ENCODE measurements around the gene CLEC18A.

Gene CLEC18A

DNA sequence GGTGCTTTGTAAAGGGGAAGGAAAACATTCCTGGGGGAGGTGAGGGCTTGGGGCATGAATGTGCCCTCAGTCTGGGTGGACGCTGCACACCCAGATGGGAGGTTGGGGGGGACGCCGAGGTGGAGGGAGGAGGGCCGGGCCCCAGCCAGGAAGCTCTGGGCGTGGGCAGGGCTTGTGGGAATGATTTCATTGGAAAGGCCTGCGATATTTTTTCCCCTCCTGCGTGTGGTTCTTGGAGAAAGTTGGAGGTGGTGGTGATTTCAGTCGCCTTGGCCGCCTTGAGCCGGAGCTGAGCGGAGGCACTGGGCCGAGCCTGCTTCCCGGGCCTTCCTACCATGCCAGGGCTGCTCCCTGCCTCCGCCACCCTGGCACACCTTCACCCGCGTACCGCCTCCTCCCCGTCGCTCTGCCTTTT lies 26.4 kb upstream of the CLEC18A start:
- no peaks in the 10 kb centered on the region for H3K4me1 Mint-ChIP-seq
- H3K4me3 Mint-ChIP-seq, result no peak overlapping the region
- no peaks in the 10 kb centered on the region for H3K27me3 Mint-ChIP-seq
- no peak for ATAC-seq
- H3K36me3 Mint-ChIP-seq, result peaks cover 38% of the 10 kb centered on the region
- no peak overlapping the region for H3K27ac Mint-ChIP-seq
- H3K9me3 Mint-ChIP-seq, result no peaks in the 10 kb centered on the region

DNA sequence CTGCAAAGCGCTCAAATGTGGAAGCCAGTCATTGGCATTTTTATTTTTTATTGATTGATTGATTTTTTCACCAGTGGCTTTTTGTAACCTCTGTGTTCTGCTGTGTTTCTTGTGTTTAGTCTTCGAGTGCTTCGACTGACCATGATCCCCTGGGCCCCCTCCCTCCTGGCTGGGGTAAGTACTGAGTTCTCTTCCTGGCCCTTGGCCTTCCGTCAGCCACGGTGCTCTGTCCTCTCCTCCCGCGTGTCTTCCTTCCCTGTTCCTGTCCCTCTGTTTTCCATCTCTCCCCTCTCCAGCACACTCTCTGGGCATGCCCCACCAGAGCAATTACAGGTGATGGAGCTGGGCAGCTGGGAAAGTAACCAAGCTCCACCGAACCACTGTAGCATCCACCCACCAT lies 25.8 kb upstream of the CLEC18A start:
- H3K27ac Mint-ChIP-seq, result no peak overlapping the region
- no peak for ATAC-seq
- H3K4me1 Mint-ChIP-seq, result no peaks in the 10 kb centered on the region
- no peak overlapping the region for H3K4me3 Mint-ChIP-seq
- peaks cover 43% of the 10 kb centered on the region for H3K36me3 Mint-ChIP-seq
- no peaks in the 10 kb centered on the region for H3K9me3 Mint-ChIP-seq
- no peaks in the 10 kb centered on the region for H3K27me3 Mint-ChIP-seq

DNA sequence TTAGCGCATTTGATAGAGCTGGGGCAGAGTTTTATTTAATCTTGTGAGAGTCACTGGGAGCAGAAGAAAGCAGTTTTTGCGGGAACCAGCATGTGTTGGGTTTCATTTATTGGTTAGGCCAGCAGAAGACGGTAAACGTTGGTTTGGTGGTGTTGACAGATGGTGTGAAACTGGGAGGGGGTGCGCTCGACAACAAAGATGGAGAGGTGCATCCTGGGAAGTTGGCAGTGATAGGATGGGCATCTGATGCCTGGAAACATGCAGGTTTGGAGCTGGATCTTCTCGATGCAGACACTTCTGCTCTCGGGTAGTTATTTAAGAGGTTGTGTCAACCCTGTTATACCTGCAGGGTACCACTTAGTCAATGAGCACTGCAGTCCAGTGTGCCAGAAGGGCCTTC lies 24.9 kb upstream of the CLEC18A start:
- no peaks in the 10 kb centered on the region for H3K27me3 Mint-ChIP-seq
- ATAC-seq, result no peak
- H3K9me3 Mint-ChIP-seq, result no peaks in the 10 kb centered on the region
- H3K4me3 Mint-ChIP-seq, result no peak overlapping the region
- peaks cover 43% of the 10 kb centered on the region for H3K36me3 Mint-ChIP-seq
- peak overlapping the region; percentile 19 for H3K27ac Mint-ChIP-seq
- H3K4me1 Mint-ChIP-seq, result no peaks in the 10 kb centered on the region

DNA sequence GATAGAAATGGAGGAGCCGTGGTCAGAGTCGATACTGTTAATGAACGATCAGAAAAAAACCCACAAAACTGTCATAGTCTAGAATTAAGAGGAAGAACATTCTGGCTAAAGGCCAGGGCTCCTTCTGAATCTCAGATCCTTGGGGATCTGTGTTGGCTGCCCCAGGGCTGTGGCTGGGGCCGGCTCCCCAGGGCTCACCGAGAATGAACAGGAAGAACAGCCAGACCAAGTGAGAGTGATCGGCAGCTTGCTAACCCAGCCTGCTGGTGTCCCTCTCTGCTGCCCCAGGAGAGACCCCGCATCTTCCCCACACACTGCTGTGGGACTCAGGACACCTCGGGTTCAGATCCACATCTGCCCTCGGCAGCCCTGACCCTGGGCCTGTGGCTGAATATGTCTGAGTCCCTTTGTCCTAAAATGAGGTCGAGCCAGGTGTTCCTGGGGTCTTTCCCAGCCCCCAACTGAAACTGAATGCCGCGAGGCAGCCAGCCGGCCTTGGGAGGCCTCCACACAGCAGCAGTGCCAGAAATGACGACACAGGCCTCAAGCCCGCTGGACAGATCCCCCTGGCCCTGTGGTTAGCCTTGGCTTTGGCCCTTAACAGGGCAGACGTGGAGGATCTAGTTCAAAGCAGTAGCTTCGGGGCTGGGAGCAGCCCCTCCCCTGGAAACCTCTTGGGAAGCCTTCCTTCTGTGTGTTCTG lies 23.9 kb upstream of the CLEC18A start:
- H3K27ac Mint-ChIP-seq, result no peak overlapping the region
- H3K4me3 Mint-ChIP-seq, result no peak overlapping the region
- H3K4me1 Mint-ChIP-seq, result no peaks in the 10 kb centered on the region
- no peaks in the 10 kb centered on the region for H3K9me3 Mint-ChIP-seq
- H3K27me3 Mint-ChIP-seq, result no peaks in the 10 kb centered on the region
- ATAC-seq, result no peak
- H3K36me3 Mint-ChIP-seq, result peaks cover 44% of the 10 kb centered on the region

DNA sequence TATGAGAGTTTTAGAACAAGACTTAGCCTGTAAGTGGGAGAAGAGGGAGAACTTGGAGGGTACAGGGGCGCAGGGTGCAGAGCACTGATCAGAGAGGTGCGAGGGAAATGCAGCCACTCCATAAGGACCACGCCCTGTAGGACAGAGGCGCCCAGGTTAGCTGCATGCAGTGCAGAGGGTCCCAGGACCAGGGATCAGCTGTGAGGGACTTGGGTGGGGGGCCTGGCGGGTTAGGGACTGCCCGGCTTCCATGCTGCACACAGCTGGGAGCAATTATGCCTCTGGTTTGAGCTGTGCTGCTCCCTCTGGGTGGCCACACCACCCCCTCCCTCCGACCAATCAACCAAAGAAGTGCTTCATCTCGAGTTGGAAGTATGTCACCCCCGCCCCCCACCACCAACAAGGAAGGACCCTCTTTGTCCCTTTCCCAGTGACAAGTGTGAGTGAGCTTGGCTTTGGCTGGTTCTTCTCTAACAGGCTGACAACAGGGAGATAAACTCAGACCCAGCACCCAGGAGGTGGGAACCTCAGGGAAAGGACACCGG lies 22.2 kb upstream of the CLEC18A start:
- H3K4me3 Mint-ChIP-seq, result no peak overlapping the region
- peaks cover 56% of the 10 kb centered on the region for H3K36me3 Mint-ChIP-seq
- ATAC-seq, result no peak
- H3K4me1 Mint-ChIP-seq, result no peaks in the 10 kb centered on the region
- no peaks in the 10 kb centered on the region for H3K27me3 Mint-ChIP-seq
- no peaks in the 10 kb centered on the region for H3K9me3 Mint-ChIP-seq
- H3K27ac Mint-ChIP-seq, result no peak overlapping the region

DNA sequence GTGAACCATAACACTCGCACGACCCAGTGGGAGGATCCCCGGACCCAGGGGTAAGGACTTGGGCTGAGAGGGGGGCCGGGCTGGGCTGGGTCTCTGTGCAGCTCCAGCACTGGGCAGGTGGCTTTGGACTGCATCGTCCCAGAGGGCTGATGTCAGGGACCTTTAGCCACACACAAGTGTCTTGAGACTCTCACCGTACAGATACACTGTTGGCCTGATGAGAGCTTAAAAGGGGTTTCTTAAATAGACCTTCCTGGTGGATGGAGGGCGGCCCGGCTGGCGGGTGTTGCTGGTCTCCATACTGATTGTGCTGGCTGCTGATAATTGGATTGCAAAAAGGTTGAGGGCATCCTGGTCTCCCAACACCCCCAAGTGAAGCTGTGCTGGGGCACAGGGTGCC lies 21.7 kb upstream of the CLEC18A start:
- Mint-ChIP-seq H3K9me3 (no peaks in the 10 kb centered on the region), H3K4me3 (no peak overlapping the region), H3K27me3 (no peaks in the 10 kb centered on the region), H3K4me1 (no peaks in the 10 kb centered on the region), H3K36me3 (peaks cover 60% of the 10 kb centered on the region), H3K27ac (no peak overlapping the region)
- no peak for ATAC-seq

DNA sequence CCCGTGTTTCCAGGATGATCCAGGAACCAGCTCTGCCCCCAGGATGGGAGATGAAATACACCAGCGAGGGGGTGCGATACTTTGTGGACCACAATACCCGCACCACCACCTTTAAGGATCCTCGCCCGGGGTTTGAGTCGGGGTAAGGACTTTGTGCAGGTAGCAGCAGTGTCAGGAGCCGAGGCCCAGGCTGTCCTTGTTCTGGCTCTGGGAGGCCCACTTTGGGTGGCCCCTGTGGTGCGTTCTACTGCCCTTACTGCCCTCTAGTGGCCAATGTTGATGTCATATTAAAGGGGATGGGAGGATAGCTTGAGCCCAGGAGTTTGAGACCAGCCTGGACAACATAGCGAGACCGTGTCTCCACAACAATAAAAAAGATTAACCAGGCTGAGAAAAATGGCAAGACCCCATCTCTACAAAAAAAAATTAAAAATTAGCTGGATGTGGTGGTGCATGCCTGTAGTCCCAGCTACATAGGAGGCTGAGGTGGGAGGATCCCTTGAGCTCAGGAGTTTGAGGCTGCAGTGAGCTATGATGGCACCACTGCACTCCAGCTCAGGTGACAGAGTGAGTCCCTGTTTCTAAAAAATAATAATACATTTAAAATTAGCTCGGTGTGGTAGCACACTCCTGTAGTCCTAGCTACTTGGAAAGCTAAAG lies 20.9 kb upstream of the CLEC18A start:
- ATAC-seq, result peak; percentile 79
- Mint-ChIP-seq H3K4me1 (no peaks in the 10 kb centered on the region), H3K27me3 (no peaks in the 10 kb centered on the region), H3K36me3 (peaks cover 66% of the 10 kb centered on the region), H3K4me3 (no peak overlapping the region), H3K27ac (no peak overlapping the region), H3K9me3 (no peaks in the 10 kb centered on the region)

DNA sequence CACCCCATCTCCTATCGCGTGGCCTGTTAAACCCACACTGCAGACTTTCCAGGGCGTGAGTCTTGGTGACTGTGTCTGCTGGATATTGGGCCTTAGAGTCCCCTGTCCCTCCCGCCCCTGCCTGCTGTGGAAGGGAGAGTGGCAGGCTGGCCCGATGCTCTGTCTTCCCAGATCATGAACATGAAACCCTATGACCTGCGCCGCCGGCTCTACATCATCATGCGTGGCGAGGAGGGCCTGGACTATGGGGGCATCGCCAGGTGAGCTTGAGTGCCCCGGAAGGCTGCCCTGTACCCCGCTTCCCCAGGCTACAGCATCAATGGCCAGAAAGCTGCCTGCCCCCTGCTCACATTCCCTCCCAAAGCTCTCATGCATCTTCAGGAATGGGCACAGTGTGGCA lies 19.5 kb upstream of the CLEC18A start:
- no peak overlapping the region for H3K4me3 Mint-ChIP-seq
- H3K4me1 Mint-ChIP-seq, result no peaks in the 10 kb centered on the region
- H3K27ac Mint-ChIP-seq, result no peak overlapping the region
- H3K9me3 Mint-ChIP-seq, result no peaks in the 10 kb centered on the region
- ATAC-seq, result no peak
- H3K36me3 Mint-ChIP-seq, result peaks cover 66% of the 10 kb centered on the region
- H3K27me3 Mint-ChIP-seq, result no peaks in the 10 kb centered on the region

DNA sequence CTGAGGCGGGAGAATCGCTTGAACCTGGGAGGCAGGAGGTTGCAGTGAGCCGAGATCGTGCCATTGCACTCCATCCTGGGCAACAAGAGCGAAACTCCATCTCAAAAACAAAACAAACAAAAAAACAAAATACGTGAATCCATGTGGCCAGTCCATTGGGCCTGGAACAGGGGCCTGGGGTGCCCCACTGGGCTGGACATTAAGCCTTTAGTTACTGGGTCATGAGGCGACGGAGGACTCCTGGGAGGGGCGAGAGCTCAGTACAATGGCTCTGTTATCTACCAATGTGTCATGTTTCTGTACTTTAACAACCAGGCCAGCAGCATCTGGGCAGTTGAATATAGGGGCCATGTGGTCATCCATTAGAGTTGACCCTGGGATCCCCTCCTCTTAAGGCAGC lies 18.9 kb upstream of the CLEC18A start:
- H3K4me1 Mint-ChIP-seq, result no peaks in the 10 kb centered on the region
- H3K4me3 Mint-ChIP-seq, result no peak overlapping the region
- no peaks in the 10 kb centered on the region for H3K27me3 Mint-ChIP-seq
- H3K36me3 Mint-ChIP-seq, result peaks cover 67% of the 10 kb centered on the region
- H3K9me3 Mint-ChIP-seq, result no peaks in the 10 kb centered on the region
- H3K27ac Mint-ChIP-seq, result no peak overlapping the region
- ATAC-seq, result no peak

DNA sequence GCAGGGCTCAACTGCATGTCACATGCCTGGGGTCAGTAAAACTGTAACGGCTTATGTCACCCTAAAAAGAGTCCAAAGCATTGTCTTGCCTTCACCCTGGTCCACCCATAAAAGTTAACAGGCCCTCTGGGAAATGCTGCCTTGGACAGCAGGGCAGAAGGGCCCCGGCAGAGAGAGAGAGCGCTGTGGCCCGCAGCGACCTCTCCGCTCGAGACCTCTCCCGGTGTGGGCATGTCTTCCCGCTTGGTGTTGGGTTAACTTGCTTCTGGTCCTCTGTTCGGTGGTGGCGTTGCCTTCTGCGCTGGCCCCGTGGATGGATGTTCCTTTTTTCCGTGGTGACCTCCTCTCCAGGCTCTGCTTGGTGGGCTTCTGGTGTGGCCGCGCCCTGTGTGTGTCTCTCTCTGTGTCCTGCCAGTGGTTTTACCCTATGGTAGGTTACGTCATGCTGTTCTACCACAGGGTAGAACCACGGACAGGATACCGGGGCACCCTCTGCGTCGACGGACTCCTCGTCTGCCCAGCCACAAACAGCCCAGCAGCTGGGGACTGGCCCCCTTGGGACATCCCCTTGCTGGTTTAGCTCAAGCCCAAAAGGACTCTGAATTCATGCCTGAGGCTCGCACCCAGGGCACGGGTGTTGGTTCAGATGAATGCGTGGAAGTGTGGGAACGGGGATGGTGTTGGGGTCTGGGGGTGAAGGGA lies 18.3 kb upstream of the CLEC18A start:
- H3K27me3 Mint-ChIP-seq, result no peaks in the 10 kb centered on the region
- no peak overlapping the region for H3K4me3 Mint-ChIP-seq
- H3K4me1 Mint-ChIP-seq, result no peaks in the 10 kb centered on the region
- ATAC-seq, result no peak
- H3K9me3 Mint-ChIP-seq, result no peaks in the 10 kb centered on the region
- H3K36me3 Mint-ChIP-seq, result peaks cover 73% of the 10 kb centered on the region
- H3K27ac Mint-ChIP-seq, result no peak overlapping the region

DNA sequence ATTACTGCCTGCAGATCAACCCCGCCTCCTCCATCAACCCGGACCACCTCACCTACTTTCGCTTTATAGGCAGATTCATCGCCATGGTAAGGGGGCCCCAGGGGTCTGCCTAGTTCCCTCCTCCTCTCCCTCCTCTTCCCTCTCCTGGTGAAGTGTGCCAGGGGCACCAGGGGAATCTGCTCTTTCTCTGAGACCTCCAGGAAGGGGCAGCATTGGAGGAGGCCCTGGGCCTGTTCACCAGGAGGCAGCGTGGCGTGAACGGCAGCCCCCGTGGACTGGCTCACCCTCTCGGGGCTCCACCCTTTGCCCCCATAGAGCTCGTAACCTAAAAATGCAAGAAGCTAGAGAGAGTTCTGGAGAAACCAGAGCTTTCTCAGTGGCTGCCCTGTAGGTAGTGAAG lies 17.1 kb upstream of the CLEC18A start:
- no peak overlapping the region for H3K27ac Mint-ChIP-seq
- H3K9me3 Mint-ChIP-seq, result no peaks in the 10 kb centered on the region

DNA sequence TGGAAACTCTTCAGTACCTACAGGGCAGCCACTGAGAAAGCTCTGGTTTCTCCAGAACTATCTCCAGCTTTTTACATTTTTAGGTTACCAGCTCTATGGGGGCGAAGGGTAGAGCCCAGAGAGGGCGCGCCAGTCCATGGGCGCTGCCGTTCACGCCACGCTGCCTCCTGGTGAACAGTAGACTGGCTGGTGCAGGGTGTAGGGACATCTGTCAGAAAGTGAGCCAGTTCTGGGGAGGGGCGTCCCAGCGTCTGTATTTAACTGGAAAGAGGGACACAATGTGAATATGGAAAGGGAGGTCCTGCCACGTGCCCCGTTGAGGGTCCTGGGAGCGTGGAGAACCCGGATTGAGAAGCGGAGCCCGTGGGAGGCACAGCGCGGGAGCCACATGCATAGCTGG lies 16.4 kb upstream of the CLEC18A start:
- Mint-ChIP-seq H3K27me3 (no peaks in the 10 kb centered on the region), H3K9me3 (no peaks in the 10 kb centered on the region), H3K36me3 (peaks cover 86% of the 10 kb centered on the region), H3K4me3 (no peak overlapping the region), H3K27ac (no peak overlapping the region), H3K4me1 (no peaks in the 10 kb centered on the region)
- no peak for ATAC-seq

More for the DNA sequence above, 17.1 kb upstream of the CLEC18A start:
- Mint-ChIP-seq H3K4me3 (no peak overlapping the region), H3K27me3 (no peaks in the 10 kb centered on the region), H3K4me1 (no peaks in the 10 kb centered on the region), H3K36me3 (peaks cover 85% of the 10 kb centered on the region)
- ATAC-seq, result no peak

DNA sequence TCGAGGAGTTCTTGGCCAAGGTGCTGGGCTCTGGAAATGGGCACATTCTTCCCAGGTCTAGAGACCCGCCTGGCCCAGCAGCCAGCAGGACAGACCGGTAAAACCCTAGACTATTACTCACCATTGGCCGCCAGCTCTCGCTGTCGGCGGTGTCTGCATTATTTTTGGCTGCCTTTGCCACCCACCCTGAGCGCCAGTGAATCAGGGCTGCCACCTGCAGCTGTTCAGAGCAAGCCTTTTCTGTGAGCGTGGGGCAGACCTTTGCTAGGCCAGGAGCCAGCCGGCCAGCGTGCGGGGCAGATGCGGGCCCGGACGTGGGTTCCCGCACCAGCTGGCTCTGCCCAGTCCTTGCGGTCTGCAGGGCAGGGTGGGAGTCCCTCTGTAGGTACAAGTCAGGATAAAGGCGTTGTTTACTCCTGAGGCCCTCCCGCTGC lies 15.8 kb upstream of the CLEC18A start:
- H3K27me3 Mint-ChIP-seq, result no peaks in the 10 kb centered on the region
- no peak overlapping the region for H3K4me3 Mint-ChIP-seq
- no peaks in the 10 kb centered on the region for H3K9me3 Mint-ChIP-seq
- H3K36me3 Mint-ChIP-seq, result peaks cover 85% of the 10 kb centered on the region
- no peaks in the 10 kb centered on the region for H3K4me1 Mint-ChIP-seq
- H3K27ac Mint-ChIP-seq, result no peak overlapping the region
- ATAC-seq, result no peak

DNA sequence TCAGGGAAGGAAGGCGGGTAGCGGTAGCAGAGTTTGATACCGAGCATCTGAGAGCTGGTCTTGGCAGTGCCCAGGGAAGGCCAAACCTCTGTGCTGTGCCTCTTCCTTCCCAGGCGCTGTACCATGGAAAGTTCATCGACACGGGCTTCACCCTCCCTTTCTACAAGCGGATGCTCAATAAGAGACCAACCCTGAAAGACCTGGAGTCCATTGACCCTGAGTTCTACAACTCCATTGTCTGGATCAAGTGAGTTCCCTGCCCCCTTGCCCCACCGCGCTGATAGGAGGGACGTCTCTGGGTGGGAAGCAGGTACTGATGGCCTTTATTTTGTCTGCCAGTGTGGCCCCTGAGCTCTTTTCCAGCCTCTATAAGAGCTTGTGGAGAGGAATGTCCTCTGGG lies 15.4 kb upstream of the CLEC18A start:
- Mint-ChIP-seq H3K36me3 (peaks cover 86% of the 10 kb centered on the region), H3K9me3 (no peaks in the 10 kb centered on the region), H3K4me3 (no peak overlapping the region), H3K4me1 (no peaks in the 10 kb centered on the region), H3K27me3 (no peaks in the 10 kb centered on the region), H3K27ac (no peak overlapping the region)
- ATAC-seq, result no peak

DNA sequence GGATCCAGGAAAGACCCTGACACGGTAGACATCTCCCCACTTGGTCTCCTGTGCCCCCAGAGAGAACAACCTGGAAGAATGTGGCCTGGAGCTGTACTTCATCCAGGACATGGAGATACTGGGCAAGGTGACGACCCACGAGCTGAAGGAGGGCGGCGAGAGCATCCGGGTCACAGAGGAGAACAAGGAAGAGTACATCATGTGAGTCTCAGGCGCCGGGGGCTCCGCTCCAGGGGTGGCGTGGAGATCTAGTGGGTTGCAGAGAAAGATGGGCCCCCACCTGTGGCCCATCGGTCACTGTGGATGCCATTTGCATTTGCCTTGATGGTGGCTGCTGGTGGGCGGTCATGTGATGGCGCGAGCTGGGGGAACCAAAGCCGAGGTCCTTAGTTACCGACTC lies 14.9 kb upstream of the CLEC18A start:
- Mint-ChIP-seq H3K4me1 (no peaks in the 10 kb centered on the region), H3K36me3 (peaks cover 87% of the 10 kb centered on the region), H3K27ac (no peak overlapping the region), H3K4me3 (no peak overlapping the region), H3K9me3 (no peaks in the 10 kb centered on the region), H3K27me3 (no peaks in the 10 kb centered on the region)
- ATAC-seq, result no peak
